Melanocyte of skin (primary cell): ENCODE data around the gene KRT33A. TPM values are rescaled to one million over a fixed set of nuclear protein-coding genes. Genes with fewer than 3 reads are reported as not detected.

Experiments
- total RNA-seq, 2 donors: library from RNA; depleted of rRNA; stranded (reverse); fragments of >200 nt; gene quantifications; 2 replicates each; pipeline ENCODE4 v1.2.3, GENCODE V29; 2012

KRT33A gene
- not detected for total RNA-seq

DNA sequence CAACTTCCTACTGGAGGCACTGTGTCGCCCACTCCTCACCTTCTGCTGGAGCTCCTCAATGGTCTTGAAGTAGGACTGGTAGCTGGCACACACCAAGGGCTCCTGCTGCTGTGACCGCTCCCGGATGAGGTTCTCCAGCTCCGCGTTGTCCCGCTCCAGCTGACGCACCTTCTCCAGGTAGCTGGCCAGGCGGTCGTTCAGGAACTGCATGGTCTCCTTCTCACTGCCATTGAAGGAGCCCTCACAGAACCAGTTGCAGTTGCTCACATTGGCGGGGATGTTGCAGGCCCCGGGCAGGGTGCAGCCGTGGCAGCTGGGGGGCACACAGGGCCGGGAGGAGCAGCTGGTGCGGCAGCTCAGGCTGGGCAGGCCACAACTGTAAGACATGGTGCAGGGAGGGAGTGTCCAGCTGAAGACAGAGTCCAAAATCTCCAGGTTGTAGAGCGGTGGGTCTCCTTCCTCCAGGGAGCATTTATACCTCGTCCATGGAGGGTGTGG, at the start of gene KRT33A:
Gene KRT33A (minus strand): TSS at position 448 of the 498 bp plus-strand sequence. CDS start 61 bp downstream, at position 387.

DNA sequence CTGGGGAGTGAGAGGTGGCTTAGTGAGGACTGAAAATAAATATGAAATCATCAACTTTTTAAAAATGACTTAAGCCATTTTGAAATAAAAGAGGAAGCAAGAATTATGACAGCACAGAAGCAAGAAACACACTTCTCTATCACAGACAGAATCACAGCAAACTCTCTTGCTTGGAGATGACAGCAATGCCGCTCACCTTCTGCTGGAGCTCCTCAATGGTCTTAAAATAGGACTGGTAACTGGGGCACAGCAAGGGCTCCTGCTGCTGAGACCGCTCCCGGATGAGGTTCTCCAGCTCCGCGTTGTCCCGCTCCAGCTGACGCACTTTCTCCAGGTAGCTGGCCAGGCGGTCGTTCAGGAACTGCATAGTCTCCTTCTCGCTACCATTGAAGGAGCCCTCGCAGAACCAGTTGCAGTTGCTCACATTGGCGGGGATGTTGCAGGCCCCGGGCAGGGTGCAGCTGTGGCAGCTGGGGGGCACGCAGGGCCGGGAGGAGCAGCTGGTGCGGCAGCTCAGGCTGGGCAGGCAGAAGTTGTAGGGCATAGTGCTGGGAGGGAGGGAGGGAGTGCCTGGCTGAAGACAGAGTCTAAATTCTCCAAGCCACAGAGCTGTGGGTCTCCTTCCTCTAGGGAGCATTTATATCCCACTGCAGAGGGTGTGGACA, 46.5 kb upstream of the KRT33A start, which contains the start of gene KRT31:
Gene KRT31 (minus strand): TSS at position 613 of the 665 bp plus-strand sequence. CDS start 69 bp downstream, at position 544.

DNA sequence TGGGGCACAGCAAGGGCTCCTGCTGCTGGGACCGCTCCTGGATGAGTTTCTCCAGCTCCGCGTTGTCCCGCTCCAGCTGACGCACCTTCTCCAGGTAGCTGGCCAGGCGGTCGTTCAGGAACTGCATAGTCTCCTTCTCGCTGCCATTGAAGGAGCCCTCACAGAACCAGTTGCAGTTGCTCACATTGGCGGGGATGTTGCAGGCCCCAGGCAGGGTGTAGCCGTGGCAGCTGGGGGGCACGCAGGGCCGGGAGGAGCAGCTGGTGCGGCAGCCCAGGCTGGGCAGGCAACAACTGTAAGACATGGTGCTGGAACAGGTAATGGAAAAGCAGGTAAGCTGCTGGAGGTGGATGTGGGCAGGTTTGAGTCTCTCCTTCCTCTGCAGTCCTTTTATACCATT, 31.3 kb upstream of the KRT33A start, which contains the start of gene KRT34:
Gene KRT34 (minus strand): TSS at position 364 of the 400 bp plus-strand sequence. CDS start 60 bp downstream, at position 304.

DNA sequence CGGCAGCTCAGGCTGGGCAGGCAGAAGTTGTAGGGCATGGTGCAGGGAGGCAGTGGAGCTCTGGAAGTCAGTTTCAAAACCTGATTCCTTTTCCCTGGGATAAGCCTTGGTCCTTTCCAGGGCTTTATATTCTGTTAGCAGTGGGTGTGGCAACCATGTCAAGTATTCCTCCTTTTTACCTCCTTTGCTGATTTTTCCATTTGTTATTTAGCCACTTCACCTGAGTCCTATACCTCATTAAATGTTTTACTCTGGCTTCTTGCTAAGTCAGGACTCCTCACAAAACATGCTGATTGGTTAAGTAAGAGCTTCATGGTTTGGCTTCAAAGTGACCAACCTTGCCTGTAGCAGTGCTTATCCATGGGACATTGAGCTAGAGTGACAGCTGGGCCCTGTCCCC, 19.1 kb upstream of the KRT33A start, which contains the start of gene KRT33B:
Gene KRT33B (minus strand): TSS at position 101 of the 400 bp plus-strand sequence. CDS start 63 bp downstream, at position 38.

DNA sequence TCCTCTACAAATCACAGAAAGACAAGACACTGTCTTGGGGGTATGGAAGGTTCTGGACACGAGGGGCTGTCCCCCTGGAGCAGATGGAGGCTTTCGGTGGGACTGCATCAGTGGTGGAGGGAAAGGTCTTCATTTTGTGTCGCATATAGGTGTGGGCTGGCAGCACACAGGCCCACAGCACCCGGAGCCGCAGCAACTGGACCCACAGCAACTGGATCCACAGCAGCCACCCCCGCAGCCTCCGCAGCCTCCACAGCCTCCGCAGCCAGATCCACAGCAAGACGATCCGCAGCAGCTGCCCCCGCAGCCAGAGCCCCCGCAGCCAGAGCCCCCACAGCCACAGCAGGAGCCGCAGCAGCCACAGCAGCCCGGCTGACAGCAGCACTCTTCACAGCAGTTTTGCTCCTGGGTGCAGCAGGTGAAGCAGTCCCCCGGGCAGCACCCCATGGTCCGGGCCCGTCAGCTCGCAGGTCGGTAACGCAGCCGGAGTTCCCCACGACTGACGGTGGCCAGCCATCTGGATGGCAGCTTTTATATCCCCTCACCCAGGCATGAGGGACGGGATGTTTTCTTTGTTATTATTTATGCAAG, 35.3 kb downstream of the KRT33A start, which contains the start of gene KRTAP17-1:
Gene KRTAP17-1 (minus strand): TSS at position 507 of the 591 bp plus-strand sequence. CDS start 60 bp downstream, at position 447.

DNA sequence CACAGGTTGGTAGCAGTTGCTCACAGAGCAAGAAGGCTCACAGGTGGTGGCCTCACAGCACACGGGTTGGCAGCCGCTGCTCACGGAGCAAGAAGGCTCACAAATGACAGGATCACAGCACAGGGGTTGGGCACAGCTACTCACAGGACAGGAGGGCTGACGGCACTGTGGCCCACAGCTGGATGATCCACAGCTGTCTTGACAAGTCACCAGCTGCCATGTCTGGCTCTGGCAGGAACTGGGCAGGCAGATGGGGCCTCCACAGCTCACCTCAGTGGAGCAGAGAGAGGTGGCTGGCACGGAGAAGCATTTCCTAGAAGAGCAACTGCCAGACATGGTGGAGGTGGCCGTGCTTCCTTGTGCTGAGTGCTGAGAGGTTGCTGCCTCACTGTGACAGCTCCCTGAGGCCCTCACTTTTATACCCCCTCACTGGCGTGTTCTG, 41.7 kb downstream of the KRT33A start, which contains the start of gene KRTAP16-1:
Gene KRTAP16-1 (minus strand): TSS at position 392 of the 442 bp plus-strand sequence. CDS start 56 bp downstream, at position 336.

DNA sequence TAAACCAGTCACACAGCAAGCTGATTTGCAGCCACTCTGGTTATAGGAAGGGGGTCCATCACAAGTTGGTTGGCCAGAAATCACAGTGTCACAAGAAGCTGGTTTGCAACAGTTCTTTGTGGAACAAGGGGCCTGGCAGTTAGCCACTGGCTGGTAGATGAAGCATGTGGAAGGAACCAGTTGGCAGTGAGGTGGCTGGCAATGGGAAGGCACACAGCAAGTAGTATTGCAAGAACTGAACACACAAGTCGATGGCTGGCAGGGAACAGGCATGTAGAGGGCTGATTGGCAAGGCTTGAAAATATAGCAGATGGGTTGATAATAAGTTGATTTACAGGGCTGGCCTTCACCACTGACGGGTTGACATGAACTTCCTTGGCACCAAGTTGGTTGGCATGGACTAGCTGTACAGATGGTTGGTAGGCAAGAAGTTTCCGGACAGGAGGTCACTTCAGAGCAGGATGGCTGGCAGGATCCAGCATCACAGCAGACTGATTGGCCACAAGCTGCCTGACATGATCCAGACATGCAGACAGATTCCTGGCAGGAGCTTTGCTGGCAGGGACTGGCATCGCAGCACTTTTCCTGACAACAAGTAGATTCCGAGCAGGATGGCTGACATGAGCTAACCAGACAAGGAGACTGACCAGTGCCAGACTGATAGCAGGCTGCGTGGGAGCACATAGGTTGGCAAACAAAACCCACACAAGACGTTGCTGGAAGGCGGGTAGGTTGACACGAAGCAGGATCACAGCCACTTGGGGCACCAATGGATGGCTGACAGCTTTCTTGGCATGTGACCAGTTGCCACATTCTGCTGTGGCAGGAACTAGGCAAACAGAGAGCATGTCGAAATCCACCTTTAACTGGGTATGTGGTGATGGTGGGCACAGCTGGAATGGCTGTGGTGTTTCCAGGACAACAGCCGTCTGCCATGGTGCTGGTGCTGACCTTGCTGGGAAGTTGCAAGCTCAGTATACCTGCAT, 48.4 kb downstream of the KRT33A start, which contains the start of gene KRTAP29-1:
Gene KRTAP29-1 (minus strand): TSS at position 936 of the 986 bp plus-strand sequence. CDS start 0 bp downstream, at position 936.

Other genes with a start within 250 kb of the KRT33A start
- gene KRTAP4-16, start 248.6 kb downstream of the KRT33A start, total RNA-seq = not detected
- not detected for gene KRTAP4-9, start 245.4 kb downstream of the KRT33A start, total RNA-seq
- not detected for gene KRTAP4-11, start 232.5 kb downstream of the KRT33A start, total RNA-seq
- gene KRTAP4-12, start 226.6 kb downstream of the KRT33A start, total RNA-seq = not detected
- not detected for gene KRTAP4-6, start 210.3 kb downstream of the KRT33A start, total RNA-seq
- not detected for gene KRTAP4-5, start 201.0 kb downstream of the KRT33A start, total RNA-seq
- gene KRTAP4-4, start 190.1 kb downstream of the KRT33A start, total RNA-seq = not detected
- not detected for gene KRTAP4-3, start 182.6 kb downstream of the KRT33A start, total RNA-seq
- not detected for gene KRTAP4-2, start 172.6 kb downstream of the KRT33A start, total RNA-seq
- gene KRTAP4-1, start 165.9 kb downstream of the KRT33A start, total RNA-seq = not detected
- not detected for gene KRTAP9-1, start 160.9 kb downstream of the KRT33A start, total RNA-seq
- not detected for gene KRTAP9-2, start 124.2 kb downstream of the KRT33A start, total RNA-seq
- not detected for gene KRTAP9-3, start 118.4 kb downstream of the KRT33A start, total RNA-seq
- not detected for gene KRTAP9-8, start 112.8 kb downstream of the KRT33A start, total RNA-seq
- gene KRTAP9-4, start 101.1 kb downstream of the KRT33A start, total RNA-seq = not detected
- not detected for gene KRTAP9-9, start 95.4 kb downstream of the KRT33A start, total RNA-seq
- gene KRTAP9-6, start 85.5 kb downstream of the KRT33A start, total RNA-seq = not detected
- gene KRTAP9-7, start 75.1 kb downstream of the KRT33A start, total RNA-seq = not detected
- not detected for gene KRTAP29-1, start 48.0 kb downstream of the KRT33A start, total RNA-seq
- not detected for gene KRTAP16-1, start 41.5 kb downstream of the KRT33A start, total RNA-seq
- gene KRTAP17-1, start 35.1 kb downstream of the KRT33A start, total RNA-seq = not detected
- gene KRT33B, start 19.0 kb upstream of the KRT33A start, total RNA-seq = not detected
- not detected for gene KRT34, start 31.5 kb upstream of the KRT33A start, total RNA-seq
- not detected for gene KRT31, start 46.8 kb upstream of the KRT33A start, total RNA-seq
- not detected for gene KRT37, start 73.8 kb upstream of the KRT33A start, total RNA-seq
- gene KRT38, start 90.2 kb upstream of the KRT33A start, total RNA-seq = not detected
- gene KRT32, start 116.6 kb upstream of the KRT33A start, total RNA-seq = not detected
- not detected for gene KRT35, start 130.3 kb upstream of the KRT33A start, total RNA-seq
- gene KRT36, start 139.1 kb upstream of the KRT33A start, total RNA-seq = not detected
- gene KRT13, start 154.8 kb upstream of the KRT33A start, total RNA-seq = not detected
- gene KRT15, start 168.1 kb upstream of the KRT33A start, total RNA-seq = not detected
- gene KRT19, start 177.5 kb upstream of the KRT33A start, total RNA-seq = under 1 TPM in 1 of 2 donors, not detected in 1; 0.33 TPM
- not detected for gene KRT9, start 221.2 kb upstream of the KRT33A start, total RNA-seq
- 1 to 10 TPM in 1 of 2 donors, under 1 TPM in 1; under 0.01 to 1.0 TPM for gene KRT14, start 236.1 kb upstream of the KRT33A start, total RNA-seq